ENCODE measurements around the gene CNTN1.

- TF ChIP-seq CTCF (IDR thresholded peaks at IDR 0.05) (no peak), POLR2A (IDR thresholded peaks at IDR 0.05) (no peak)
These were observed 214.9 kb downstream of the CNTN1 start for GRCh38 chr12:40907115-40907527.
